ENCODE results near the gene EXOC6B.

The EXOC6B gene

DNA sequence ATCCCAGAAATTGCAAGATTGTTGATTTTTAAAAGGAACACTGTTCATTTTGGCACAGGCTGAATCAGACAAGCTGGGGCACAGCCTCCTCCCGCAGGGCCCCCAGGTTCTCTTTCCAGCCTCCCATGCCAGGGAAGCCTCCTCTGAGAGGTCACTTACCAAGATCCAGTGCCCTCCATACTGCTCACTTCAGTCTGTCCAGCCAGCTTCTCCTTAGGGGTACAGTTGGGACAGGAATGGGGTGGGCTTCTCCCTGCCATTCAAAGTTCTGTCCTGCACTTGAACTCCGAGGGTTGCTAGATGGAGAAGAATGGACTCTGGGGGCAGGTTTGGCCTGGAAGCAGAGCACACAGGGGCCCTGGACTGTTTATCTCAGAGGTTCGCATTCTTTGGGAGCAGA is 670.7 kb downstream of the EXOC6B start:
- DNase-seq: no peak

DNA sequence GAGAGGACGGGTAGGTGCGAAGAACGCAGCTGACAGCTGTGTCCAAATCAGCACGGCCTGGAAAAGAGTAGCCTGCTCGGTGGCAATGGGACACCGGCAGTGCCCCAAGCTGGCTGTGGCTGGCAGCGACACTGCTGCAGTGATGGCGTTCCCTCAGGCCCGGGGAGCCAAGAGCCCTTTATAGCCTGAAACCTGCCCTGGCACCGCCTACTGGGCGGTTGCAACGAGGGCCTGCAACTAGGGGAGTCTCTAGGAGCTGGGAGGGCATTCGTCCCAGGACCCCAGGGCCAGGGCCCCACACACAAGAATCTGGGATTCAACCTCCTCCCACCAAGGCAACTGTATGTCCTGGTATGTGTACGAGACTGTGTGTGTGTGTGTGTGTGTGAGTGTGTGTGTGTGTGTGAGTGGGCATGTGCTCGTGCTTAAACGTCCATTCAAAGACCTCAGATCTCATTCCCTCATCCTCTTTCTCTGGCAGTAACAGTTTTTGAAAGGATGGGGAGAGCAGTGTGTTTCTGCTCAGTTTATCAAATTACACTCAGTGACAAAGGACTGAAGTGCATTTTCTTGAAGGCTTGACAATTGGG is 671.4 kb downstream of the EXOC6B start:
- no peak for DNase-seq

DNA sequence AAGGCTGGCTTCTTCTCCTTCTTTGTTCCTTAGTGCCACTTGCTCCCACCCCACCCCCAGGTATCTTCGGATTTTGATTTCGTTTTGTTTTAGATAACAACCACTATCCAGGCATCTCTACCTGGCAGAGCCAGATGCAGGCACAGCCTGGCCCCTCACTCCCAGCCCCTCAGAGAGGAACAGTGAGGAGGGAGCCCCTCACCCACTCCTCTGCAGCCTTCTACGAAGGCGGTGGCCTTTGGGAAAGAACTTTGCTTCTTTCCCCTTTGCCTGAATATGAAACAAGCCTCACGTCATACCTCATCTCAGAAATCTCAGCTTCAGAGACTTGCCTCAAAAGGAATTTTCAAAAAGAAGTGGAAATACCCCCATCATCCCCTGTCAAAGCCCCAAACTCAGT is 671.9 kb downstream of the EXOC6B start:
- DNase-seq: no peak

DNA sequence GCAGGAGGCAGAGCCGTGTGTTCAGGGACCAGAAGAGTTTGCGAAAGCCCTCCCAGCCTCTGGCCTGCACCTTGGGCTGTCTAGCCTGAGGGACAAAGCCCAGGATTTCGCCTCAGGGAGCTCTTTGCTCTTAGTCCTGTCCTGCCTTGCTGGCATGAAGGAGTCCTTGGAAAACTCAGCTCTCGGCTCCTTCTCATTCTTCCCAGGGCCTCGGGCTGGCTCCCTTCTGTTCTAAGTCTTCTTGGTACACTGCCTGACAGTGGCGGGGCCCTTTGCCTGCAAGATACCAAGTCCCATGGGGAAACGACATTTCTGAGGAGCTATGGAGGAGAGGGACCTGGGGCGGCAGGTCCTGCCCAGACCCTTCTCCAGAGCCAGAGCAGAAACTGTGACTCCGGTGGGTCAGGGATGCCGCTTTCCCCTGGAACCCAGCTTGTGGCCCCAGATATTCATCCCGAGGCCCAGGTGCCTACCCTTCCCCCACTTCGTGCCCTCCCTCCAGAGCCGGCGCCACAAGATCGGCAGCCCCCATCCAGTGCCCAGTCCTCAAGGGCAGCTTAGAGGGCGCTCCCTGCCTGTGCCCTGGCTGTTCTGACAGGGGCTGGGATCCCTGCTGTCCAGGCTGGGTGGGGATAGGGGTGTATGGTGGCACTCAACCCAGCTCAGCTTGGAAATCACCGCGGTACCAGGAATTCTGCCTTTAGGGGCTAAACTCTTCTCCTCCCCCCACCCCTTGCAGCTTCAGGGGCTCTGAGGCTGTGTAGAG is 672.6 kb downstream of the EXOC6B start:
- DNase-seq: no peak

DNA sequence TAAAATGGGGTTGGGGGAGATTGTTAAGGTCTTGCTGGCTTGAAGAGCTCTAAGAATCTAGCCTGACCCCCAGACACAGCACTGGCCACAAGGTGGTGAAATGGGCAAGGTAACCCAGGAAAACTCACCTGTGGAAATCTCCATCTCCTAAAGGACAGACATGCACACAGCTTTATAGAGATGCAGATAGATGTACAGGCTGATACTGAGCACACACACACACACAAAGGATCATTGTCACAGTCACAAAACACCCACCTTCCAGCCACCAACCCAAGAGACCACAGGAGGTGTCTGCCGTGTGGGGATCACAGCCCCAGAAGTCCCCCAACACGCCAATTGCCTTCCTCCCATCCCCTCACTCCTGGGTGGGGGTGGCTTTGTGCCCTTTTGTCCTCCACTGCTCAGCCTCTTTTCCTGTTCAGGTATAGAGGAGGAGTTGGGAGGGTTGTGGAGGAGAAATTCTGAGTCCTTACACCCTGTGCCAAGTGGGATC is 674.9 kb downstream of the EXOC6B start:
- no peak for DNase-seq

DNA sequence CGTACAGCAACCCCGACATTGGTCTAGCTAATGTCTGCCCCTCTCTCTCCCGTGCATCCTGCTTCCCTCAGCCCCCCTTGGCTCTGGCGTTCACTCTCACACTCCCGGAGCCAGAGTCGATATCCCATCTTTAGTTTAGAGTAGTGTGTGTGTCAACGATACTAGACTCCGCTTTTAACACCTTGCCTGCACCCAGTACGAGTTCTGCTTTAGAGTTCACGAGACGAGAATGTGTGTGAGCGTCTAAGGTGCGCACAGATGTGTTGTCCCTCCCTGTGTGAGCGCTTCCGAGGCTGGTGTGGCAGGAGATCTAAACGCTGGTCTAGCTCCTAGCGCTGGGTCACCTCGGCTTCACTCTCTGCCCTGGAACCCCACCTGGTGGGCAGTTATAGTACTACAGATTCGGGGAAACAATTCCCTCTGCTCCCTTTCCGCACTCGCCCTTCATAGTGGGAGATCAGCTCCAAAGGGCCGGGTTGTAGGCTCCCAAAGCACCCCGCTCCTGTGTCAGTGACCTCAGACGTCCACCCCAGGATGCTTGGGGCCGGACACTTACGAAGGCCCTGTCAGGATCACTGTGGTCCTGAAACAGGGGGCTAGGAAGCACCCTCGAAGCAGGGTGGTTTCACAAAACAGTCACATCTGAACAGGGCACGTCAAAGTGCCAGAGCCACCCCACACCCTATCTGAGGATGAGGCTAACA is 675.5 kb downstream of the EXOC6B start:
- DNase-seq: peak; percentile 66

DNA sequence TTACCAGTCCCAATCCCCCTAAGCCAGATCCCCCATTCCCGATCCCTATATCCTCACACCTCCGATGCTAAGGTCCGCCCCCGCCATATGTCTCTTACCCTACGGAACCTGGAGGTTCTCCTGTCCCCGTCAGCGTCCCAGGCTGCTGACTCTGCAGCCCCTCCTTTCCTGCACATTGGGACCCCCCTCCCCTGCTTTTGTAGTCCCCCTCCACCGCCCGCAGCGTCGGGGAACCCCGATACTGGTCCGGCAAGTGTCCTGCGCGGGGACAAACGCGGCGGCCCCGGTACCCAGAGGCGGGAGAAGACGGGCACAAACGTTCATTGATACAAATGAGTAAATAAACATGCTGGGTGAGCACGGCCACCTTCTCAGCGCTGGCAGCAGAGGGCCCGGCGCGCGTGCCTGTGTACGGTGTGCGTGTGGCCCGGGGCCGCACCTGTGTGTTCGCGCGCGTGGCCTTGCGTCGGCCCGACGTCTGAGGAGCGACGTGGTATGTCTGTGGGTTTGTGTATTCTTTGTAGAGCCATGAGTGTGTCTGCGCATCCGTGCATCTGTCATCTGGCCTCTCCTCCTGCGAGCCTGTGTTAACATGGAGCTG is 676.2 kb downstream of the EXOC6B start:
- no peak for DNase-seq

DNA sequence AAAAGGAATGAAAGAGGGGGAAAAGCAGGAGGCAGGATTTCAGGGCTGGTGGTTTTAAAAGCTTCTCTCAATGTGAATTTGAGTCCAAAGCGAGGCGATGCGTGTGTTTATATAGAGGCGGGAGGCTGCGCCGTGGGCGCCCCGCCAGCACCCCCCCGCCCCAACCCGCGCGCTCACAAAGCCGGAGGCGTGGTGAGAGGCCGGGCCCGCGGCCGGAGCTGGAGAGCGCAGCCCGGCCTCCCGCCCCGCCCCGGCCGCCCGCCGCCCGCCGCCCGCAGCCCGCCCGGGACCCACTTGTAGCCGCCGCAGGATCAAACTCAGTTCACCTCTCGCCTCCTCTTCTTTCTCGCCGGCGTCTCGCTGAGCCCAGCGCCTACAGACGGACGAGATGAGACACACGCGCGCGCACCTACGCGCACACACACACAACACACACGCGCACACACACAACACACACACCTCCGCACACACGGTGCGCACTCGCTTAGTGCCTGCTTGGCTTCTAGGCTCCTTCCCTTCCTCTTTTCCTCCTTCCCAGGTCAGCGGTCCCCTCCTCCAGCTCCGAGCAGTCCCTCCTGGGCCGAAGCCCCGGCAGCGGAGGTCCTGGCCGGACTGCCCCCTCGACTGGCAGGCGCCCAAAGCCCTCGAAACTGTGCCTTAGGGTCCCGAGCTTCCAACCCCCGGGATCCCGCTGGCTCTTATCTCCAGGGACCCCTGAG is 676.8 kb downstream of the EXOC6B start:
- DNase-seq: no peak

DNA sequence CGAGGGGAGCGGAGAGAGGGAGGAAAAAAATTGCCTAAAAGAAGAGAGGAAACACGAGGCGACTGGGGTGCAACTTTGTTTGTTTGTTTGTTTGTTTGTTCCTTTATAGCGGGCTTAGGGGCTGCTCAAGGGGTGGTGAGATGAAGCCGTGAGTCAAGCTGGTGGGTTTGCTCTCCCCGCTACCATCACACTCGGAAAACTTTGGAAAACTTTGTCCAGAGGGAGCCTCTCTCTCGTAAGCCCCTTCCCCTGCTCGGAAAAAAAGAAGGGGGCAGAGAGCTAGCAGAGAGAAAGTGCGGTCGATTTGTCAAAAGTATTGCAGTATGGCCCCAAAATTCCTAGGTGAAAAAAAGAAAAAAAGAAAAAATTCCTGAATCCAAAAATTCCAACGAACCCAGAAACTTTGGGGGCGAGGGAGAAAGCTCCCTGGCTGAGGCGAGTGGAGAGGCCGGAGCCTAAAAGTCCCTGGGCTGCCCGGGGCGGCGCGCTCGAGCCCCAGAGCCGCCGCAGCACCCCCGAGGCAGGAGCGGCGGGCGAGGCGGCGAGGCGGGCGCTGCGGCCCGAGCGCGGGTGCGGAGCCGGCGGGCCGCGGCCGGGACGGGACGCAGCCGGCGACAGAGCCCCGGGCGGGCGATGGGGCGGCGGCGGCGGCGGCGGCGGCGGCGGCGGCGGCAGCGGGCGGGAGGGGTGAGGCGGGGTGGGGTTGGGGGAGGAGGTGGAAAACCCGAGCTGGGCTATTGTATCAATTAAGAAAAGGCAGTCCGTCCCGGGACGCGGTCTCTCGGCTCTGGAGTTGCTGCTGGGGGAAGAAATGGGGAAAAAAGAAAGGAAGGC is 677.6 kb downstream of the EXOC6B start:
- no peak for DNase-seq

DNA sequence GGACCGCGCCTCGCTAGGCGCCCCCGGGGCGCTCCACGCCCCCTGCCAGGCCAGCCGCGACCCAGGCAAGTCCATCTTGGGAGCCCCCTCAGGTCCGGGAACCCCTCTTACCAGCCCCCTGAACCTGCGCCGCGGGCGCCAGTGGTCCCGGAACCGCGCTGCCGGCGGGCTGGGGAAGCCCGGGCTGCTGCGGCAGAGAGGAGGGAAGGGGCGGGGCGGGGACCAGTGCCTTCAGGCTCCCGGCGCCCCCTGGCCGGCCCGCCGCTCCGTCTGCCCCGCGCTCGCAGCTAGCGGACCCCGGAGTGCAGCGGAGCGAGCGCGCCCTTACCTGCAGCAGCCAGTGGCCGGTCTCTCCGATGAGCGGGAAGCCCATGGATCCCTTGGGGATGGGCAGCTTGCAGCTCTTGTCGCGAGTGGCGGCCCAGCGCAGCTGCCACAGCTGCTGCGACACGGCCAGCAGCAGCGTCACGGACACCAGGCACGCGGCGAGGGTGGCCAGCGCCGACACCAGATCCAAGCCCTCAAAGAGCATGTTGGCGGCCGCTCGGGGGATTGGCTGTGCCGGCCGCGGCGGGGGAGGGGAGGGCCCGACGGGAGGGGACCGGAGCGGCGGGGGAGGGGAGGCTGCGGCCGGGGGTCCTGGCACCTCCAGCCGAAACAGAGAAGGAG is 678.4 kb downstream of the EXOC6B start, which contains the start of gene CYP26B1:
CYP26B1 (minus strand) TSS at position 560 of the 669 bp plus-strand sequence; CDS start at position 532, 28 bp downstream.
- no peak for DNase-seq

DNA sequence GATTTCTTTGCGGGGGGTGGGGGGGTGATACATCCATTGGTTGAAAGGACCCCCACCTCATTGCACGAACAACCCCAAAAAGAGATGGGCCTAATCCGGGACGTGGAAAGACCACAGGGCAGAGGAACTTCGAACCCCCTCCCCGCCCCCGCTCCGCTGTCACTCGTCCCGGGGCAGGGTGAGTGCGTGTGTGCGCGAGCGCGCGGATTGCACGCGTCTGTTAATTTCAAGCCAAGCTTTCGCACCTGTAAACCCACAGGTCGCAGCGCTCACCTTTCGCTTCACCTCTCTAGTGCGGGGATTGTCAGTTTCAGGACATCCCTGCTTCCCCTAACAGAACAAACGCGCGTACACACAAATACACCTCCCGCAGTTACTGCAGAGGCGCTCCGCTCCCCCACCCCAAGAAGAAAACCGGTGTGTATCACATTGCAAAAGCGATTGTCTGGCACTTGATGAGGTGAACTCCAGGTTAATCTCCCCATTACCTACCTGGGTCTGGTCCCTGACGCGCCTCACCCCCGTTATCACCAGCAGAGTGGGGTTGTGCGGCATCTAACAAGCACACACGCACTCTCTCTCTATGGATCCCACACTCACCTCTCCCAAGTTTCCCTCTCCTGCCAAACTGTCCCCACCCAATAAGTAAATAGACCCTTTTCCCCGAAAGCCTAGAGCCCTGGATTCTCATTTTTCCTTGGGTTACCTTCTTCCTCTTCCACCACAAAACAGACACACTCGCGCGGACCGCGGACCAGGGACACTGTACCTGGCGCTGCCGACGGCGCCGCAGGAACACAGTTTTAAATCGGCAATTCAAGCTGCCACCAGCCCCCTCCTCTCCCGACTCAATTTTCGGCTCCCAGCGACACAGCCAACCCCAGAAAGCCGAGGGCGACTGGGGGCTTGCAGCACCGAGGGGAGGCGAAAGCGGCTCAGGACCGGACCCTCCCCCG is 679.2 kb downstream of the EXOC6B start:
- no peak for DNase-seq

DNA sequence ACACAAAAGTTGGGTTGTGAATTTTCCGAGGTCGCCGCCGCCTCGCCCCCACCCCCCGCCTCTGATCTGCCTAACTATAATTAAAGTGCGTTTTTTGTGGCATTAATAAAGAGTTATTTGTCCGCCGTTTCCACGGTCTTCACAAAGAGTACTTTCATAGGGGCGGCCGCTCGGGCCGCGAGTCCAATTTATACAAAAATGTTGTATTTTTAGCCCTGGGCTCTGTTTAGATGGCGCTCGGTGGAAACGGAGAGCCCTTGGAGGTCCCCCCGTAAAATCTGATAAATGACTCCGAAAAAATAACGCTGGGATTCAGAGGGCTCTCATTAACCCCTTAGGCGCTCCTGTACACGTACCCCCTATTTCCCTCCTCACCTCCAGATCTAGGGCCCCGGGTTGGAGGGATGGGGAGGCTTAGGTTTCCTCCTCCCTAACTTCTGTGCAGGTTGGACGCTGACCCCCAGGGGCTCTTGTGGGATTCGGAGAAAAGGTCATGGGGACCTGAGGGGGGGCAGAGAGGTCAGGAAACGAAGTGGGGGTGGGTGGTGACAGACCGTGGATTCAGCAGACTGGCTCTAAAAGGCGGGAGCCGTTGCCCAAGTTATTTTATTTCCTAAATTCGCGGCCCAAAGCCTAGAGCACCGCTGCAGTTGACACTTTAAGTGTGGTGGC is 680.0 kb downstream of the EXOC6B start:
- no peak for DNase-seq

DNA sequence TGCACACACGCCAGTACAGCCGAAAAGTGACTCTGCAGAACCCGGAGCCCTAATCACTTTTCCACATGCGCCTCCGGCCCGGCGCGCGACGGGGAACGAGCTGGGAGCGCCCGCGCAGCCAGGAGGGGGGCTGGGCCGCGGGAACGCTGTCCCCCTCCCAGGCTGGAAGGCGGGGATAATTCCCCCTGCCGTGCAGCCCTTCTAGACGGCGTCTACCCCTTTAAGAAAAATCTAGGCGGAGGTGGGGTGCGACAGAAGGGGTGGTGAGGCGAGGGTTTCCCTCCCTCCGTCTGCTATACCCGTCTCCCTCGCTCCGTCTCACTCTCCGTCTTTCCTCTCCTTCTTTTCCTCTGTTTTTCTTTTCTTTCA is 680.6 kb downstream of the EXOC6B start:
- DNase-seq: no peak

DNA sequence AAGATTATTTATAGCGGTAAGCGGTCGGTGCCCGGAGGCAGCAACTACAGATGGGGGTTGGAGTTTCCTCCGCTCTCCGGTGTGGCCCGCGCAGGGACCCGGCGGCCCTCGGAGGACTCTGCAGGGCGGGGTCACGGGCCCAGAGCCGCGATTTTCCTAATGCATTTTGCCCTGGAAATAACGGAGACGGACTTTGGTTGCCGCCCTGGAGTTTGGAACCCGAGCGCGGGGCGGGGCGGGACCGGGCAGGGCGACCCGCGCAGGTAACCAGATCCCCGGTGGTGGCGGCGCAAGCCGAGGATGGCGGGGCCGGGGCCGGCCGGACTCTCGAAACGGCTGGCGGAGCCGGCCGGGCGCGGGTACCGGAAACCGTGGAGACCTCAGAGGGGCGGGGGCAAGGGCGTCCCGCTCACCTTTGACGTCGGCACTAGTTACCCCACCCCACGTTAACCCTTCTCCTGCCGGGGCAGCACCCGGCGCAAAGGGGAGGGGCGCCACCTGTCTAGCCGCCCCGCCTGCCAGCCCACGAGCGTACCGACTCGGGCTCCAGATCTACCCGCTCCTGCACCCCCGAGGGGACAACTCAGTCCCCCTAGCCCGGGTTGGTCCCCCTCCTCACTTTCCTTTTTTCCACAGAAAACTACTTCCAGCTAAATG is 681.1 kb downstream of the EXOC6B start:
- DNase-seq: no peak

DNA sequence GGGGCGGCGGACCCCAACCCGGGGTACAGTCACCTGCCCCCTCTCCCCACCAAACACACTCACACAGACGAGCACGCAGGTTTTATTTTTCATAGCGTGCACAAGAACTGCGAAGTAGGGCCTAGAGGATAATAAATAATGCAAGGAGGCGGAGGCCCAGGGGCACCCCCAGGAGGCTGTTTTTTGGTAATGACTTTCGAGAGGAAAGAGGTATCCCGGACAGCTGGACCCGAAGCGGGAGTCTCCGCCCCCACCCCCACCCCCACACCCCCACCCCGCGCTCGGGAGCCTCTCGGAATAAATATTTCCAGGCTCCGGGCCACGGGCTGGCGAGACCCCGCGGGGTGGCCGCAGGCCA is 681.6 kb downstream of the EXOC6B start:
- no peak for DNase-seq

DNA sequence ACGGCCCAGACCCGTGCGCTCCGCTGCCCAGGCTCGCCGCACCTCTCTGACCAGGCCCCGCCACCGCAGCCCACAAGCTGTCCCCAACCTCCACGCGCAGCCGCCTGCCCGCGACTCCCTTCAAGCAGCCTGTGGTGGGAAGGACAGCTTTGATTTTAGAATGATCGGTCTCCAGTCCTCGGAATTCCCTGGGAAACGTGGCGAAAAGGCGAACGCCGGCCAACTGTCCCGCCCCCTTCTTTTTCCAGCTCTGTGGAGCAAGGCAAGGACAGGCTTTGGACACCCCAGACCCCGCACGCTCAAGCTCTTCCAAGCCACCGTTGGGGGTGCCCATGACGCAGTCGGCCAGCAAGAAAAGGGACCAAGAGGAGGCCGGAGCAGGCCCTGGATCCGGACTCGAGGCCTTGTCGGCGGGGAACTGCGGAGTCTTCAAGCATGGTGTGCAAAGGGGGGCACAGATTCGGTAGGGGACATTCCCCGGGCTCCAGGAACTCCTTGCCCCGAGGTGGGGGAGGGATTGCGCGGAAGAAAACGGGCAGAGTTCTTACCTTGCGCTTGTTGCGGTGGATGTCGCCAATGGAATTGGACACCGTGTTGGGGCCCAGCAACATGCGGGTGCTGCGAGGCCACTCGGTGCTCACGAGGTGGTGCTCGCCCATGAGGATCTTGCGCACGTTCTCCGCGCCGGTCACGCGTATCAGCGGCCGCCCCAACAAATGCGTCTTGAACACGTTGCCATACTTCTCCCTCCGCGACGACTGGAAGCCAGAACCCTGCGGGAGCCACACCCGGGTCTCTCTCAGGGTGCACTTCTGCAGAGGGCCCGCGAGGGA is 682.2 kb downstream of the EXOC6B start:
- DNase-seq: no peak

DNA sequence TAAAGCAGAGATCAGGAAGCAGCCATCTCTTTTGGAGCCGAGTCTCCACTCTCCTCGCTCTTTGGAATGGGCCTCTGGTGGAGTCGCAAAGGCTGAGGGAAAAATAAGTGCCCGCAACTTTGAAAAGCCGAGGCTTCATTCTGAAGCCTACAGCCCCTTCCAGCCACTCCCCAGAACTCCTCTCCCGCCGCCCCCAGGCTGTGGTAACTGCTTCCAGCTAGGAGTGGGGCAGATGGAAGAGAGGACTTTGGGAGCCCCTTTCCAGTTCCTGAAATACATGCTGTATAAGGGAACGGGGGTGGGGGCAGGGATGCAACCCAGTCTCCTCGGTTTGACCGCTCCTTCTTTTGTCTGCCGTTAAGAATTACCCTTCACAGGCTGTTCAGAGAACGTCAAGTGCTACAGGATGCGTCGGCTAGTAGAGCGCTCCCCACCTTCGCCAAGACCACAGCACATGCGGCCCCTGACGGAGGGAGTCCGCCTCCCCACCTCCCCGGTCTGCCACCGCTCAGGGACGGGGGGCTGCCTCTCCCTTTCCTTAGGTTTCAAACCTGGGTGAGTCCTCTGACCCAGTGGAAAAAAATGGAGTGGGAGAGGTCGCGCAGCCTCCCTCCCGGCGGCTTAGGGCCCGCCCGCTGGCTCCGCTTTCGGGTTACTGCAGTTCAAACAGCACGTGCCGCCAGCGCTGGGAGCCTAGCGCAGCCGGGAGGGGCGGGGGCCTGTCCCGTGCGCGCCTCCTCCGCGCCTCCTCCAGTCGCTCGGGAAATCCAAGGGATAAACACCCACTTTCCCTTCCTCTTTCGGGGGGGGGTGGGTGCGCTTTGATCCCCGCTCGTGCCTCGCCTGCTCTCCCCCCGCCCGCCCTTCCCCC is 683.0 kb downstream of the EXOC6B start:
- DNase-seq: no peak

Data from T1000 (cell line).